Progenitor cell of endocrine pancreas (in vitro differentiated cells): ENCODE results near the gene MYOZ2. TPM values are rescaled to one million over a fixed set of nuclear protein-coding genes. Genes with fewer than 3 reads are reported as not detected.

Experiments used
- DNase-seq: peaks from one replicate; pipeline ENCODE4 v3.0.0; 2021; ENCODE audit warnings: low spot score; ENCODE audit not compliant: unreplicated experiment
- H3K27ac Mint-ChIP-seq: 2 replicates; pipeline ENCODE4 v1.8.0; 2021; ENCODE audit warnings: mild to moderate bottlenecking, moderate library complexity, mixed read lengths
- H3K27me3 Mint-ChIP-seq: 2 replicates; pipeline ENCODE4 v1.8.0; 2021; ENCODE audit warnings: mixed read lengths
- H3K36me3 Mint-ChIP-seq: 2 replicates; pipeline ENCODE4 v1.8.0; 2022; ENCODE audit warnings: mixed read lengths; ENCODE audit not compliant: insufficient read depth
- H3K4me1 Mint-ChIP-seq: 2 replicates; pipeline ENCODE4 v1.8.0; 2021; ENCODE audit warnings: low read depth, mixed read lengths
- H3K4me3 Mint-ChIP-seq: 2 replicates; pipeline ENCODE4 v1.8.0; 2021; ENCODE audit warnings: low read depth, mild to moderate bottlenecking, moderate library complexity, mixed read lengths
- H3K9me3 Mint-ChIP-seq: 2 replicates; pipeline ENCODE4 v1.8.0; 2021; ENCODE audit warnings: low read depth, mixed read lengths
- CTCF ChIP-seq: fragments of 200-600 bp; sonication (generic); IDR thresholded peaks from one replicate; pipeline ENCODE4 v1.5.0; 2021; ENCODE audit warnings: antibody characterized with exemption, mild to moderate bottlenecking; ENCODE audit not compliant: unreplicated experiment
- total RNA-seq: library from RNA; stranded (reverse); gene quantifications from 2 replicates; pipeline ENCODE4 v1.2.1, GENCODE V29; 2021

The MYOZ2 gene
- total RNA-seq, 1 donor from 2014 or later = 0.10 TPM

GRCh38 chr4:119116021-119116420 lies 19.6 kb upstream of the MYOZ2 start:
- H3K36me3 Mint-ChIP-seq = no peaks in the 10 kb centered on the region
- no peaks in the 10 kb centered on the region for H3K27me3 Mint-ChIP-seq
- H3K4me3 Mint-ChIP-seq = no peak overlapping the region
- no peaks in the 10 kb centered on the region for H3K9me3 Mint-ChIP-seq
- peaks cover 2% of the 10 kb centered on the region for H3K4me1 Mint-ChIP-seq
- no peak for DNase-seq
- no peak overlapping the region for H3K27ac Mint-ChIP-seq
- TF ChIP-seq CTCF = no peak

- peaks cover 2% of the 10 kb centered on the region for H3K4me1 Mint-ChIP-seq
- no peak overlapping the region for H3K27ac Mint-ChIP-seq
- no peak for TF ChIP-seq CTCF
- no peaks in the 10 kb centered on the region for H3K9me3 Mint-ChIP-seq
- no peaks in the 10 kb centered on the region for H3K36me3 Mint-ChIP-seq
- DNase-seq = no peak
- no peak overlapping the region for H3K4me3 Mint-ChIP-seq
- H3K27me3 Mint-ChIP-seq = no peaks in the 10 kb centered on the region
Measured at GRCh38 chr4:119116925-119117900, 18.4 kb upstream of the MYOZ2 start.

- no peak for TF ChIP-seq CTCF
- Mint-ChIP-seq H3K4me3 (no peak overlapping the region), H3K27me3 (no peaks in the 10 kb centered on the region), H3K36me3 (no peaks in the 10 kb centered on the region), H3K4me1 (peaks cover 2% of the 10 kb centered on the region), H3K27ac (no peak overlapping the region), H3K9me3 (no peaks in the 10 kb centered on the region)
- no peak for DNase-seq
Measured at GRCh38 chr4:119118397-119118796, 17.2 kb upstream of the MYOZ2 start.

- DNase-seq = no peak
- Mint-ChIP-seq H3K4me1 (peaks cover 10% of the 10 kb centered on the region), H3K27me3 (no peaks in the 10 kb centered on the region), H3K36me3 (no peaks in the 10 kb centered on the region), H3K9me3 (no peaks in the 10 kb centered on the region), H3K27ac (no peak overlapping the region), H3K4me3 (no peak overlapping the region)
- no peak for TF ChIP-seq CTCF
Measured at GRCh38 chr4:119124352-119124751, 11.3 kb upstream of the MYOZ2 start.

- DNase-seq = no peak
- Mint-ChIP-seq H3K36me3 (no peaks in the 10 kb centered on the region), H3K4me3 (no peak overlapping the region), H3K27me3 (no peaks in the 10 kb centered on the region), H3K4me1 (peaks cover 14% of the 10 kb centered on the region), H3K27ac (no peak overlapping the region), H3K9me3 (no peaks in the 10 kb centered on the region)
- no peak for TF ChIP-seq CTCF
Measured at GRCh38 chr4:119125931-119126330, 9.7 kb upstream of the MYOZ2 start.
